Stimulated activated CD8-positive, alpha-beta memory T cell treated with anti-CD3 and anti-CD28 coated beads, Interleukin-7, amount 100 ng/mL, for 4 hours (primary cell): Measurements from ENCODE around the gene TNFRSF9.
"Not testable (repeated sequence)": the region's sequence is repeated elsewhere in the genome, so short reads cannot be mapped to it uniquely, and the experiment has no call there.

Experiments
- DNase-seq, 2 donors: peaks; one replicate each; pipeline ENCODE4 v3.0.0-alpha.2; 2020; ENCODE audit warnings: low read depth in 2 of 2

Gene TNFRSF9

DNA sequence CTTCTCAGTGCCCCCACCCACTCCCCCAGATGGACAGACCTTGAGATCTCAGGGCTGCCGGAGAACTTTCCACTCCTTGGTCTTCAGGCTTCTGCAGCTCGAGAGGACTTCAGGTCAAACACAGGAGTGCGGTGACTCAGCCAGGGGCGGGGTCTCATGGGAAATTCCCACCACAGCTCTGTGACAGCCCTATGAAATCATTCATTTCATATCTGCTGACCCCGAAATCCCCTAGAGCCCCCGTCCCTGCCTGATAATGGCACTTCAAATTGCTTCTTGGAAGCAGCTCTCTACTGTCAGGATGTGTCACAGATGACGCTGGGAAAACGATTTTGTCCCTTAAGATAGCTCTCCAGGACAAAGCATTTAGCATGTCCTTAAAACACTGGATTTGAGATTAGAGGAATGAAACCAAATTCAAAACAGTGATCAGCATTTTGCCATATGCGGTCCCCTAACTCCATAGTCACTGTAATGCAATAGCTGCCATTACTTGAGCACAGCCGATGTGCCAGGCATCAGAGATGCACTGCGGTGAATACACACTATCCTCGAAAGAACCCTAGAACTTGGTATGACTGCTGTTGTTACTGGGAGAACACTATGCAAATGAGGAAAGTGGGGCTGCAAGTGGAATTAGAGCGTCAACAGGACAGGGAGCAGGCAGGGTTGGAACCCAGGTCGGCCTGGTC, at the start of gene TNFRSF9:
TNFRSF9 (minus strand) TSS at position 95 of the 692 bp plus-strand sequence. CDS start 845 bp downstream, outside the sequence.
- peak; percentile 86 for DNase-seq

GRCh38 chr1:7989762-7990428, 49.3 kb upstream of the TNFRSF9 start:
- DNase-seq, result no peak

GRCh38 chr1:7988576-7988975, 47.9 kb upstream of the TNFRSF9 start:
- no peak for DNase-seq

GRCh38 chr1:7987528-7987927, 46.9 kb upstream of the TNFRSF9 start:
- DNase-seq, result no peak

DNA sequence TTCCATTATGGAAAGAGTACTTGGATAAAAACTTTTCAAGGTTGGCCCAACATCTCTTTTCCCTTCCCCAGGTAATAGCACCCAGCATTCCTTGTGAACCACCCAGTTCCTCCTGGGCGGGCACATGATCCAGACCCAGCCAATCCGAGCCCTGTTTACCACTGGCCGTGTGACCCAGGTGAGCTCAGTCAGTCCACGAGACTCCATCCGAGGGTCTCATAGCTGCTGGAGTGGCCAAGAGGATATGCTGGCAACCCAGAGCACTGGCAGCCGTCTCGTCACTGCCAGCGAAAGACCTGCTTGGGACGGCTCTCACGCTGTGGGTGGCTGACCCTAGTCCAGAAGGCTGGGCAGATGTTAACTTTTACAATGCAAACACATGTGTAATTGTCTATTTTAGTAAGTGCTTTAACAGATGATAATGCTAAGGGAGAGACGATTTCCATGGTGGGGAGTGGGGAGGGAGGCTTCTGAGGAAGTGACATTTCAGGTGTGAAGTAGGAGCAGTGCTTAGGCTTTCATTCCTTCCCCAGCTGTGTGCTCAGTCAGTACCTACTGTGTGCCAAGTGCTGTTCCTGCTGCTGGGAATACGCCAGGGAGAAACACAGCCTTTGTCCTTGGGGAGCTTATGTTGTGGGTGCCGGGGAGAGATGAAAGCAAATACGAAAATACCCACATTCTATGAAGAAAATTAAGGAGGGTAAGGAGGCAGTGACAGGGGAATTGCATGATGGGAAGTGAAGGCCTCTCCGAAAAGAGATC, 45.4 kb upstream of the TNFRSF9 start:
- no peak for DNase-seq

- no peak for DNase-seq
Observed at GRCh38 chr1:7984811-7985210, 44.2 kb upstream of the TNFRSF9 start.

DNA sequence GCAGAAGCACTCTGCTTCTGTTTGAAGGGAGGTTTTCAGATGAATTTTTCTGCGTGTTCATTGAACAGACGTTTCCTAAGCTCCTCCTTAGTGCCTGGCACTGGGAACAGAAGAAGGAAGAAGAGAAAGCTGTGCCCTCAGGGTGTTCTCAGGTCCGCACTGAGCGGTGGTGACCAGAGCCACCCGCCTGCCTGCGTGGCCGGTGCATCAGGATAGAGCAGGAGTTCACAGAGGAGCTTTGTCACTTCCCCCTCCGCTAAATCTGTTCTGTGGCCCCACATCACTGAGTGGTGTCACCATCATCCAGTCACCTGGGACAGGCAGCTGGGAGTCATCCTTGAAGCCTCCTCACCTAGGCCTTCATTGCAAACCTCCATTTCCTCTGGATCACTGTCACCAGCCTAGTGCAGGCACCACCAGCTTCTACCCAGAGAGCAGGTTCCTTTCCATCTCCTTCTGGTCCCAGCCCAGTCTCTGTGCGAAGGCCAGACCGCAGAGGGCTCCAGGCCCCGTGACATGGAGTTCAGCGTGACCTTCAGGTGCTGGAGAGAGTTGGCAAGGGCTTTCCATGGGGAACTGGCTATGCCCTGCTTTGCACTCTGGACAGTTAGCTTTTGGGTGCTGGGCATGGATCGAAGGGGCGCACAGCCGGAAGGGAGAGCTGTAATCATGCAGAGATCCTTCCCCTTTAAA, 42.6 kb upstream of the TNFRSF9 start:
- DNase-seq, result no peak

GRCh38 chr1:7980984-7981383, 40.3 kb upstream of the TNFRSF9 start:
- no peak for DNase-seq

- DNase-seq, result no peak
Observed at GRCh38 chr1:7975212-7975865, 34.7 kb upstream of the TNFRSF9 start.

- DNase-seq, result no peak
Observed at GRCh38 chr1:7973086-7973485, 32.4 kb upstream of the TNFRSF9 start.

- DNase-seq, result no peak
Observed at GRCh38 chr1:7972285-7972684, 31.6 kb upstream of the TNFRSF9 start.

DNA sequence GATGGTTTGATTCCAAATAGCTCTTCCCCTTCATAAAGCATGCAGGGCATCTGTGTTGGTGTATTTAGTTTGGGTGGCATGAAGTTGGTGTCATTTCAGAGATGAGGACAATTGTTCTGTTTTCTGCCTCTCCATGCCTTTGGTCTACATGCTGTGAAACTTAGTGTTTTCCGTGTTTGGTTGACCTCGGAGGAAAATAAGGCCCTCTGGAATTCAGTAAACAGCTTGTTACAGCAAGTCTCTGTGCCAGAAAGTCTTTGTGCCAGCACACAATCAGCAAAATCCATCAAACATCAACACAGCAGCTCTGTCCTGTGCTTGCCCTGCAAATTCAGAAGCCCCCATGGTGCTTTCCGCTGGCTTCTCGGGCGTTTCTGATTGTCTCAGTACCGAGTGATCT, 30.4 kb upstream of the TNFRSF9 start:
- DNase-seq, result no peak

DNA sequence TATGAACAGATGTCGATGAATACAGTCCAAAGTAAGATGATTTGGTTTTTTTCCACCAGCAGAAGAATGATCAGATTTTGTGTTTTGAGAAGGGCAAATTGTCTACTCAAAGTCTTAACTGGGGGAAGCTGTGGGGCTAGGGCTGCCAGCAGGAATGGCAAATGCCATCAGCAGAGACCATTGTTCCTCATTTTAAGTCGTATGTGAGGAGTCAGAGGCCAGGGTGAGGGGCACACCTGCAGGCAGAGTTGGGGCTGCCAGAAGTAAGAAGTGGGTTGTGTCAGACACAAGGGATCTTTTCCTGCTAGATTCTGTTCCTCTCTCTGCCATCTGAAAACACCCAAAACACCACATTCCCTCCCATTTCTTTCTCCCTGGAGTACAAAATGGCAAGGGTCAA, 29.6 kb upstream of the TNFRSF9 start:
- DNase-seq, result no peak

DNA sequence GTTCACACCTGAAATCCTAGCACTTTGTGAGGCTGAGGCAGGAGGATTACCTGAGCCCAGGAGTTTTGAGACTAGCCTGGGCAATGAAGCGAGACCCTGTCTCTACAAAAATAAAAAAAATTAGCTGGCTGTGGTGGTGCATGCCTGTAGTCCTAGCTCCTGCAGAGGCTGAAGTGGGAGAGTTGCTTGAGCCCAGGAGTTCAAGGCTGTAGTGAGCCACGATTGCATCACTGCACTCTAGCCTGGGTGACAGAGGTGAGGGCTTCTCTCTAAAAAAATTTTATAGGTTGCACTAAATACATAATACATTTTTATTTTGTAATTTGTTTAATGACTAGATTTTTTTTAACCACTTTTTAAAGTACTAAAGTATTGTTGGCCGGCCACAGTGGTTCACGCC, 27.0 kb upstream of the TNFRSF9 start:
- no peak for DNase-seq

GRCh38 chr1:7967196-7967595, 26.6 kb upstream of the TNFRSF9 start:
- no peak for DNase-seq

- DNase-seq, result no peak
Observed at GRCh38 chr1:7964476-7964875, 23.8 kb upstream of the TNFRSF9 start.

- not testable (repeated sequence) for DNase-seq
Observed at GRCh38 chr1:7963841-7964240, 23.2 kb upstream of the TNFRSF9 start.

GRCh38 chr1:7963378-7963730, 22.7 kb upstream of the TNFRSF9 start:
- not testable (repeated sequence) for DNase-seq

- DNase-seq, result no peak
Observed at GRCh38 chr1:7962636-7963377, 22.2 kb upstream of the TNFRSF9 start.

GRCh38 chr1:7962014-7962335, 21.3 kb upstream of the TNFRSF9 start:
- DNase-seq, result peak in 1 of 2 donors; percentile 31
